Measurements from ENCODE around the gene TOR1AIP2. TPM values are rescaled to one million over a fixed set of nuclear protein-coding genes. Genes with fewer than 3 reads are reported as not detected.

The TOR1AIP2 gene
- total and polyA plus RNA-seq, 7 donors = 4.2 to 47.9 (median 43.2) TPM

- H3K4me3 ChIP-seq = no peak overlapping the region
- TF ChIP-seq EP300 (IDR thresholded peaks at IDR 0.05) (no peak), POLR2A (IDR thresholded peaks at IDR 0.05) (no peak), CTCF (IDR thresholded peaks at IDR 0.05) (no peak), POLR2AphosphoS5 (IDR thresholded peaks at IDR 0.05) (no peak)
- no peaks in the 10 kb centered on the region for H3K9me3 ChIP-seq
- no peaks in the 10 kb centered on the region for H3K36me3 ChIP-seq
- H3K4me1 ChIP-seq = no peaks in the 10 kb centered on the region
- intact Hi-C loops (cut with DNase I) = no loop called here
- peak; percentile 28 for DNase-seq
- WGBS, 2 donors = 95 to 96% methylated on average over 6 of the region's 6 CpGs
- no peaks in the 10 kb centered on the region for H3K27me3 ChIP-seq
- H3K27ac ChIP-seq = no peak overlapping the region
These were observed 78.6 kb downstream of the TOR1AIP2 start for GRCh38 chr1:179798864-179799516.

GRCh38 chr1:179798213-179798863 is 79.3 kb downstream of the TOR1AIP2 start:
- WGBS, 2 donors = 89 to 92% methylated on average over 10 of the region's 10 CpGs
- peak; percentile 22 for DNase-seq
- TF ChIP-seq EP300 (IDR thresholded peaks at IDR 0.05) (no peak), POLR2A (IDR thresholded peaks at IDR 0.05) (no peak), CTCF (IDR thresholded peaks at IDR 0.05) (no peak), POLR2AphosphoS5 (IDR thresholded peaks at IDR 0.05) (no peak)
- no peaks in the 10 kb centered on the region for H3K4me1 ChIP-seq
- no peak overlapping the region for H3K27ac ChIP-seq
- intact Hi-C loops (cut with DNase I) = no loop called here
- H3K4me3 ChIP-seq = no peak overlapping the region
- no peaks in the 10 kb centered on the region for H3K36me3 ChIP-seq
- H3K9me3 ChIP-seq = no peaks in the 10 kb centered on the region
- no peaks in the 10 kb centered on the region for H3K27me3 ChIP-seq

GRCh38 chr1:179794669-179795068 is 82.9 kb downstream of the TOR1AIP2 start:
- peak; percentile 17 for DNase-seq
- Histone ChIP-seq H3K36me3 (no peaks in the 10 kb centered on the region), H3K4me3 (no peak overlapping the region), H3K9me3 (no peaks in the 10 kb centered on the region), H3K4me1 (no peaks in the 10 kb centered on the region), H3K27me3 (no peaks in the 10 kb centered on the region), H3K27ac (no peak overlapping the region)
- TF ChIP-seq POLR2AphosphoS5 (IDR thresholded peaks at IDR 0.05) (no peak), CTCF (IDR thresholded peaks at IDR 0.05) (no peak), EP300 (IDR thresholded peaks at IDR 0.05) (no peak), POLR2A (IDR thresholded peaks at IDR 0.05) (no peak)
- intact Hi-C loops (cut with DNase I) = no loop called here
- WGBS, 2 donors = 33 to 44% methylated on average over 4 of the region's 4 CpGs

GRCh38 chr1:179794146-179794545 is 83.5 kb downstream of the TOR1AIP2 start:
- Histone ChIP-seq H3K36me3 (no peaks in the 10 kb centered on the region), H3K27me3 (no peaks in the 10 kb centered on the region), H3K4me1 (no peaks in the 10 kb centered on the region), H3K27ac (no peak overlapping the region), H3K9me3 (no peaks in the 10 kb centered on the region), H3K4me3 (no peak overlapping the region)
- TF ChIP-seq CTCF (IDR thresholded peaks at IDR 0.05) (no peak), POLR2AphosphoS5 (IDR thresholded peaks at IDR 0.05) (no peak), POLR2A (IDR thresholded peaks at IDR 0.05) (no peak), EP300 (IDR thresholded peaks at IDR 0.05) (no peak)
- intact Hi-C loops (cut with DNase I) = no loop called here
- no peak for DNase-seq
- WGBS, 2 donors = 91 to 99% methylated on average over 1 of the region's 1 CpG
